ENCODE results near the gene DNAJC11.
"Not testable (repeated sequence)": the region's sequence is repeated elsewhere in the genome, so short reads cannot be mapped to it uniquely, and the experiment has no call there.

The DNAJC11 gene

DNA sequence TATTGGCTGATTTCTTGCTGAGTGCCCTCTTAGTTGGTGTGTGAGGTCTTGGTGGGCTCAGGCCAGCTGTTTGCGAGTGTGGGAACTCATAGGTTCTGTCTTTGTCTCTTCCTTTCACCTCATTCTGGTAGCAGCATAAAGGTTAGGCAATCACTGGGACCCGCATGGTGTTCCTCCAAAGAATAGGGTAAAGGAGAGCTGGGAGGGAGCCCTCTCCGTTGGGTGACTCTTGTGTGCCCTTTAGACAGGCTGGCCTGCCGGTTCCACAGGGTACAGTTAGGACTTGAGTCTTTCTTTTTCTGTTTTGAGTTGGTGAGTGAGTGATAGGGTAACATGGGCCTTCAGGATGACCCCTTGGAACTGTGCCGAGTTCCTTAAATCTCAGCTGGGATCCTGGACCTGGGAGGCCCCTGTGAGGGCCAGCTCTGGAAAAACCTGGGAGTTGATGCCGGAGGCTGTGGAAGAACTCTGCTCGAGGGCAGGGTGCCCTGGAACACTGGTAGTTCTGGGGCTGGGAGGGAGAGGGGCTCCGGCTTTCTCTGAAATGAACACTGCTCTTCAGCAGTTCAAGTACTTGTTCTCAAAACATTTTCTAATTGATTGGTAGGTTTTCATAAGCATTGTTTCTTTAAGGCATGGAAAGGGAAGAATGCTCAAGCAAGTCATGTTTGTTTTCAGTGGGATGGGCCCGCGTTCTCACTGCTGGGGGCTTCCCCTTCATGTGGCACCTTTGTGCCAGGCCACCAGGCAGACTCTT, 79.0 kb downstream of the DNAJC11 start:
- DNase-seq, result no peak

DNA sequence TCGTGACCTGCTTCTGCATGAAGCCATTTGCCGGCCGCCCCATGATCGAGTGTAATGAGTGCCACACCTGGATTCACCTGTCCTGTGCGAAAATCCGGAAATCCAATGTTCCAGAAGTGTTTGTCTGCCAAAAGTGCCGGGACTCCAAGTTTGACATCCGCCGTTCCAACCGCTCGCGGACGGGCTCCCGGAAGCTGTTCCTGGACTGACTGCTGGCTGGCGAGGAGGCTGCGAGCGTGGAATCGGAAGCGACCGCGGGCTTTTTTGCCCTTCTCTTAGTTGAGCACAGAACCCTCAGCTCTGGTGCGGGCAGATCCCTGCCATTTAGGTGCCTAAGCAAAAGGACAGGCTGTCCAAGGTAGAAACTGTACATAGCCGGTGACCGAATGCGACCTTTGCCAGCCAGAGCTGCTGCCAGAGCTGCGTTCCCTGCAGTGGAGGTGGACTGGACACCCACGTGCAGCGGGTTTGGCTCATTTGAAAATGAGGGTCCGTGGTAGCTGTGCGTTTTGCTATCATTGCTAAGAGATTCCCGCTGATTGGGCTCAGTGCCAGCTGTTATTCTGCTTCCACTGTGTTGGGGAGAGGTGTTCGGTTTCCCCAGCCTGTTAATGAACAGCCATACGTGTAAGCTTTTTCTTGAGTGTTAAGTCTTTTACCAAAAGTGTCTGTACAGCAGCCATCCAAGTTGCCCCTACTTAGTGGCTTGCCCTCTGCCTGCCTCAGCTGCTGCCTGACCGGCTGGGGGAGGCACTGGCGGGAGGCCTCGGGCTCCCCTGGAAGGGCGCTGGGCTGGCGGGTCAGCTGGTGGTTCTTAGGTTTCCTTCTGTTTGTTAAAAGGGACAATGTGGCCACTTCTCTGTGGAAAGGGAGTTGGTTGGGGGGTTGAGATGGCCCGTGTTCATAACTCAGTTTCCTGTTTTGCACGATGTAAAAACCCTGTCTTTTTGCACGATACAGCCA, 79.9 kb downstream of the DNAJC11 start:
- DNase-seq, result no peak

DNA sequence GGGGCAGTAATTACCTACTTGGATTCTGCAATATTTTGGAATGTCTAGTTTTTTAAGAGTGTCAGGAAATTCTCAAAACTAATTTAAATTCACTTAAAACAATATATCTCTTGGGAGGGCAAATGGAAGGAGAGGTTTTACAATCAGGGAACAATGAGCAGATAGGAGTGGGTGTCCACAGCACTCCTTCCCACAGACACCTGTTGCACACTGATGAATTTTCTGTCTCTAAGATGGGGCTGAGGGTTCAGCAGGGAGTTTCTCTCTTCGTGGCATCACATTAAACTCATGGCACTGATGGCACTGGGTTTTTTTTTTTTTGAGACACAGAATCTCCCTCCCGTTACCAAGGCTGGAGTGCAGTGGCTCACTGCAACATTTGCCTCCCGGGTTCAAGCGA, 82.6 kb downstream of the DNAJC11 start:
- no peak for DNase-seq

DNA sequence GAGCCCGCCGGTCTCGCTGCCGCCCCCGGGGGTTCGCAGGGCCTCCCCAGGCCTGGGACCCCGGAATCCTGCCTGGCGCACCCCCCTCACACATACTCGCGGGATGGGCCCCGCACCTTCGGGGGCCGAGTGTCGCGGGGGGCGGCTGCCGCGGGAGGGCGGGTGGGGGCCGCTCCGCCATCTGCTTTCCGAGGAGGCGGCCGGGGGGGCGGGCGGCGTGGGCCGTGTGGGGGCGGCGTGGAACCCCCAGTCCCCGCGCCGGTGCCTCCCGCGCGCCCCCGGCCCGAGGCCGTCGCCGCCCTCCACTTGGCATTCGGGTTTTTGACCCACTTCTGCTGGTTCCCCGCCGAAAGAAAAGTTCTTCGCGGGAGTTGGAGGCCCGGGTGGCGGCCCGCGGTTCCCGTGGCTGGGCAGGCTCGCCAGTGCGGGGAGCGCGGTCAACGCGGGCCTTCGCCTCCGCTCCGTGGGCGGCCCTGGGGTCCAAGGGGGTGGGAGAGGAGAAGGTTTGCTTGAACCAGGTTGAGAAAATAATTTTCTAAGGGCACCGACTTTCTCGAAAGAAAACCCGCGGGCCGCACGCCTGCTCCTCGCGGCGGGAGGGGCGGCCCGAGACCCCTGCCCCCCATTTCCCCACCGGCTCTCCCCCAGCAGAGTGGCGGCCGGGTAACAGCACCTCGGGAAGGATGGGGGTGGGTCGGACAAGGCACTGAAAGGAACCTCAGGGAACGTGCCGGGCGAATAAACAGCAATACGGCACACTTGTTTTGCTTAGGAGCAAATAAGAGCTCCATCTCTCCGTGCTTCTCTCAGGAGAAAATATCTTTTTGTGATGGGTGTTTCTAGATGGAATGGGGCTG, 86.5 kb downstream of the DNAJC11 start:
- DNase-seq, result no peak

DNA sequence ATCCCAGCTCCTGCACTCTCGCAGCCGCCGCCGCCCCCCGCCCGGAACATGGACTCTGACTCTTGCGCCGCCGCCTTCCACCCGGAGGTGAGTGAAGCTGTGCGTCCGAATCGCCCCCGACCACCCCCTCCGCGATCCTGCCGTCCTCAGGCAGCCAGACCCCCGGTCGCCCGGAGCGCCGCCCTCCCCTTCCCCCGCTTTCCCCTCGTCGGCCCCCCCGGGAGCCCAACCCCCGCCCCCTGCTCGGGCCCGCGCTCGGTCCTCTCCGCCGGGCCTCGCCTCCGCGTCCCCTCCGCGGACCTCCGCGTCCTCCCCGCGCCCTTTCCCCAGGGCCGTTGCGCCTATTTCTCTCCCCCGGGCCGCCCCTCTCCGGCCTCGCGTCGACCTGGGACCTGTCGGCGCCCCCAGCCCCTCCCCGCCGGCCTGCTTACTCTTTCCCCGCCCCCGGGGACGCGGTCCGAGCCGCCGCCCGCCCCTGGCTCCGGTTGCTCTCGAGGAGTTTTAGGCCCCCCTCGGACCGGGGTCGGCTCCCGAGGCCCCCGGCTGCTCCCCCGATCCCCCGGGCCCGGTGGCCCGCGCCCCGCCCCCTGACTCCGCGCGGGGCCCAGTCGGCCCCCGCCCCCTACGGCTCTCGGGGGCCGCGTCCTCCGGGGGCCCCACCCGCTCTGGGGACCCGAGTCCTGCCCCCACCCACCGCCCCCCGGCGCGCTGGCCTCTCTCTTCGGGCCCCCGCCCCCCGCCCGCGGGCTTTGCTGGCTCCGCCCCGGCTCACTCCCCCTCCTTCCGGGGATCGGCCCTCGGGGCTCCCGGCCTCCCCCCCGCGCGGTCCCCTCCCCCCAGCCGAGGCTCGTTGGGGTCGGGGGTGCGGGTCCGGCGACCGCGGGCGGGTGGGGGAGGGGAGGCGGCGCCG, 87.3 kb downstream of the DNAJC11 start:
- DNase-seq, result no peak

DNA sequence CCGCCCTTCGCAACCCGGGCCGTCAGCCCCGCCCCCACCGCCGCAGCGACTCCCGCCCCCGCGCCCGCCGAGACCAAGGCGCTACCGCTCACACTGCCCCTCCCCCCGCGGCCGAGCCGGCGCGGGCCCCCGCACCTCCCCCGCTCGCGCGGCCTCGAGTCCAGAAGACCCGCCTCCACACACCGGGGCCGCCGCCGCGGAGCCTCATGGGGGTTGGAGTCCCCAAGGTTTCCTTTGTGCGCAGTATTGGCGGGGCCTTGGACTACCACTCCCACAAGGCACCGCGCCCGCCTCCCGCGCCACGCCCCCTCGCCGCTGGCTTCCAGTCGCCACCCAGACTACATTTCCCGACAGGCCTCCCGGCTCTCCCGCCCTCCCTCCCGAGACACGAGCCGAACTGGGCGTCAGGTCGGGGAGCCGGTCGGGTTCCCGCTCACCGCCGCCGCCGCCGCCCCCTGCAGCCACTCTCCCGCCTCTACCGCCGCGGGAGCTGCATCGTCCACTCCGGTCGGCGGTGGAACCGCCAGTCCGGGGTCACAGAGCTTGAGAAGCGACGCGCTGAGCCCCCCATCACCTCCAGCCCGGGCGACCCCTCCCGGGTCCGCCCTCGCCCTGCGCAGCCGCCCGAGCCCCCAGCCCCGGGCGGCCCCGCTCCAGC, 88.1 kb downstream of the DNAJC11 start, which contains the start of gene PHF13:
Gene PHF13, plus strand, starts transcription at position 371 of the 658 bp plus-strand sequence. CDS start 336 bp downstream, outside the sequence.
- DNase-seq, result peak; percentile 98

DNA sequence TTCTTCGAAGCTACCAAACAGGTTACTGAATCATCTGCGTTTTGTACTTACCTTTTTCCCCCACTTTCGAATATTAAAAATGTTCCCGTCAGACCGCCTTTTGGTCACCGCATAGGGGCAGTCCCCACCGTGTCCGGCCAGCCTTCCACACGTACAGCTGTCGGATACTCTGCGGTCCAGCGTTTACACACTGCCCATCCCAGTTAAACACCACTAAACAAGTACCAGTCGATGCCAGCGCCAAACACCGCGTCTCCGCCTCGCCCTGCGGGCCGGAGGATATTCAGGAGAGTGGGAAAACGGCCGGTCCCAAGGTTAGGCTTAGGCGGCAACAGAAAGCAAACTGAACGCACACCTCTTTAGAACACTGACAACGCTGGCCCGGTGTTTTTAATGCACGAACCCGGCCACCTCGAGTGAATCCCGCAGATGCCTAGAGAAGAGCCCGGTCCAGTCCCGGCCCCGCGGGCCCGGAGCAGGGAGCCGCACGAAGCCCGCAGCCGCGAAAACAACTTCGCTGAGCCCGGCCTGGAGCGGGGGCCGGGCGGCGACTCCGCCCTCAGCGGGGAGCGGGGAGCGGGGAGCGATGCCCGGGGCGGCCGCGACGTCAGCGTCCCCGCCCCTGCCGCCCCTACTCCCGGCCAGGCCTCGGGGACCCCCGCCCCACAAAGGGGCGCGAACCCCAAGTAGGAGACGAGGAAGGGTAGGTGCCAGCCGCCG, 88.8 kb downstream of the DNAJC11 start:
- no peak for DNase-seq

DNA sequence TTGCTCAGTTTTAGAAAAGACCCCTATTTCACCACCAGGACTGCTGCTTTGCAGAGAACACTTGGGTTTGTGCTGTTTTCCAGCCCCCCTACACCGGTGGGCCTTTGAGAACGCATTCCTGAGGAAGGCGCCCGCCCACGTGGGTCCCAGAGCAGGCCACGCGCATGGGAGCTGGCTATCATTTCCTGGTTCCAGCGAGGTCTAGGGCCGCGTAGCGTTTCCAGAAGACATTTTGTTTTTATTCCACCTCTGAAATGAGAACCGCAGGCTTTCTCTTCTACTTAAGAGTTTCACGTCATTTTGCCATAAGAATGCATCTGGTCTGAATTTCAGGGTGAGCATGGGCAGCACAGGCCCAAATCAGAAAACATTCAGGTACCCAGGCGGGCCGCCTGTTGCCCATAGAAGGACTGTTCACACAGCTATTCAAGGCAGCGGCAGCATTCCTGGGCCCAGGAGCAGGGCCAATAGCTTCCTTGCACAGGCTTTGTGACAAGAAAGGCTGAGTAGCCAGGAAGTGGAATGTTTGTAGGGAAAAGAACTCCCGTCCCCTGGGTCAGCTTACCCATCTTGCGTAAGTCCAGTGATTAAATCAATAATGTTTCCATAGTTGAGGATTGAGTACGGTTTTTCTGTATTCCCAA, 97.6 kb downstream of the DNAJC11 start:
- no peak for DNase-seq

DNA sequence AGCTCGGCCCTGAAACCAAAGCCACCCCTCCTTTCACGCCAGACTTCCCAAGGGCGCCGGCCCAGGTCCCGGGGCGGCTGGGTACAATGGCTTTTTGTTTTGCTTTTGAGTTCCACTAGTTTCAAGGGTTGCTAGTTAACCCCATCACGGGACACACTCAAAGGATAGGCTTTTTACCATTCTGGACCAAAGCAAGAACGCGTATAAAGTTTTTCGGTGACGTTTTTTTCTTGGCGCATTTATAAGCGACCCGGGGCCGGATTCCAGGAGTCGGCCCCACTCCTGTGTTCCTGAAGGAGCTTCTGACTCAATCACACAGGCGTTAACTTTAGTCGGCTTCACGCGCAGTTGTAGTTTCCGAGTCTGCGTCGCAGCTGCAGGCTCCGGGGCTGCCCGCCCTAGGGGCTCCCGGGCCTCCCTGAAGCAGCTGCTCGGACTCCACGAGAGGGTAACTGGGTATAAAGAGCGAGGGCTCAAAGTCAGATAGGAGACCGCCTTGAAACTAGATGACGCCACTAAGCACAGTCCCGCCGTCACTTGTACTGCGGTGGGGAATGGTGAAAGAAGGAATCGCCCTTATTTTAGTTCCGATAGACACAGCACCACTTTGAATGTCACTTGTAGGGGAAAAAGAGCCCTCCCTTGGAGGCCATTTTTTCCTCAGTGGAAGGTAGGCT, 98.2 kb downstream of the DNAJC11 start:
- DNase-seq, result no peak

DNA sequence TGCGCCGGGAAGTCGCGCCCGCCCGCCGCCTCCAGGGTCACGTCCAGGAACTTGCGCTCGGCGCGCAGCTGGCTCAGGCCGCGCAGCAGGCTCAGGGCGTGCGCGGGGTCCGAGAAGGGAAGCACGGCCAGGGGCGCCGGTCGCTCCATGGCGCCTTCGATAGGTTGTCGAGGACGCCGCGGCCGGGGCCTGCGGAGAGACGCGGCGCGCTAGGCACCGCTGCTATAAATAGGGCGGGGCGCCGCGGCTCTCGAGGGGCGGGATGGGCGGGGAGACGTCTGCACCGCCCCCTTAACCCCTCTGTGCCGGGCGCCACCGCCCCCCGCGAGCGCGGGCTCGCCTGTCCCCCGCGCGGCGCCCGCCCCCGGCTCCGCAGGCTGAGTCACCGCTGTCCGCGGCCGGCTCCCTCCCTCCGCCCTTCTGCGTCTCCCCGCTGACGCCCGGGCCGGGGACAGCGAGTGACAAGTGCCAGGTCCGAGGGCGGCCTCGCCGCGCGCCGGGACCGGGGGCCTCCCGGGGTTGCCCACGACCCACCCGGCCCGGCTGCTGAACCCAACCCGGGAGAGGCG, 98.9 kb downstream of the DNAJC11 start, which contains the start of gene KLHL21:
Gene KLHL21, minus strand, starts transcription at position 201 of the 569 bp plus-strand sequence. Its CDS starts 52 bp downstream, at position 149.
- peak; percentile 76 for DNase-seq

DNA sequence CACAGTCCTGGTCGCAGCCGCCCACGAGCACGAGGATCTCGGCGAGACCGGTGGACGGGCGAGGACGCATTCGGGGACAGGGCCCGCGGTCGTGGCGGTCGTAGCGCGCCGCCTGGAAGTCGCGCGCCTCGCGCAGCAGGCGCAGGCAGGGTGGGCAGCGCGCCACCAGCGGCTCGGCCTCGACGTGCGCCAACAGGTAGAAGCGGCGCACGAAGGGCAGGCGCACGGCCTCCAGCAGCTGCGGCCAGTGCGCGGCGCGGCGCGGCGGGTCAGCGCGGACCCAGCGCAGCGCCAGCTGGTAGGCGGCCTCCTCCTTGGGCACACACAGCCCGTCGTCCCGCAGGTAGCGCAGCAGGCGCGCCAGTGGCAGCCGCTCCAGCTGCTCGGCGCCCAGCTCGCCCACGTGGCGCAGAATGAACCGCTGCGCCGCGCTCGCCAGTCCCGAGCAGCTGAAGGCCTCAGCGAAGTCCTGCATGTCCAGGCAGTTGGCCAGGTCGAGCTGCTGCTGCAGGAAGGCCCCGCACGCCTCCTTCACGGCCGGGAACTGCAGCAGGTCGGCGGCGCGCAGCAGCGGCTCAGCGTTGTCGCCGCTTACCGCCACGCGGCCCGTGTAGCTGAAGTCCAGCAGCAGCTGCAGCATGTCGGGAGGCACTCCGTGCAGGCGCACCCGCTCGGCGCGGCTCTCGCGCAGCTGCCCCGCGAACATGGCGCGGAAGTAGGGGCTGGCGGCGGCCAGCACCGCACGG, 99.5 kb downstream of the DNAJC11 start:
- no peak for DNase-seq

DNA sequence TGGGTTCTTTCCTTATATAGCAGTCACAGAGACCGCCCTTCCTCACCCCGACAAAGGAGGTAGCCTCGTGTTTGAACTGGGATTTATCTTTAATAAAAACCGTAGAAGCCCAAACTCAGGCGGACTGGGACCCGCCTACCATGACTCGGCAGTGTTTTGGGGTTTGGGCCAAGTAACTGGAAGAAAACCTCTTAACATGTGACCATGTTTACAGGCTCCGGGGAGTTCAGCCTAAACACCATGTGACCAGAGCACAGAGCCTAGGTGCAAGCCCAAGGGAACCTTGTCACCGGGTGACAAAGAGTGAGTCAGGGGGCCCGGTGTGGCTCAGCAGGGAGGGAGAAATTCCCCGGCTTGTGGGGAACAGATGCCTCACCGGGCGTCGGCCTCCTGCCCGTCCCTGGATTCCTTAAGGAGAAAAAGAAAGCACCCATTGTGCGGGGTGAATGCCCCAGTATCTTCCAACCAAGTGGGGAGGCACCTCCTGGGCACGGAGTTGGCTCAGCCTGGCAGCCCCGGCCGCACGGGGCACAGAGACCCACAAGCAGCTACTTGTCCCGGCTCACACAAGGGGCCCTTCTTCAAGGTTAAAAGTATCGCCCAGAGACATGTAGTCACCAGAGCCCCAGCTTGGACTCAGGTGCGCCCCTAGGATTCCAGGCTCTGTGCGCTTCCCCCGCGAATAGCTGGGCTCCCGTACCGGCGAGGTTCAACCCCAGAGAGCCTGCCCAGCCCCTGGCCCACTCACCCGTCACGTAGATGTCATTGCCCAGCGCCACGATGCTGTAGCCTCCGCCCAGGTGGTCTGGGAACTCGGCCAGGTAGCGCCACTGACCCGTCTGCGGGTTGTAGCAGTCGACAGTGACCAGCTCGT, 100.3 kb downstream of the DNAJC11 start:
- peak; percentile 71 for DNase-seq

DNA sequence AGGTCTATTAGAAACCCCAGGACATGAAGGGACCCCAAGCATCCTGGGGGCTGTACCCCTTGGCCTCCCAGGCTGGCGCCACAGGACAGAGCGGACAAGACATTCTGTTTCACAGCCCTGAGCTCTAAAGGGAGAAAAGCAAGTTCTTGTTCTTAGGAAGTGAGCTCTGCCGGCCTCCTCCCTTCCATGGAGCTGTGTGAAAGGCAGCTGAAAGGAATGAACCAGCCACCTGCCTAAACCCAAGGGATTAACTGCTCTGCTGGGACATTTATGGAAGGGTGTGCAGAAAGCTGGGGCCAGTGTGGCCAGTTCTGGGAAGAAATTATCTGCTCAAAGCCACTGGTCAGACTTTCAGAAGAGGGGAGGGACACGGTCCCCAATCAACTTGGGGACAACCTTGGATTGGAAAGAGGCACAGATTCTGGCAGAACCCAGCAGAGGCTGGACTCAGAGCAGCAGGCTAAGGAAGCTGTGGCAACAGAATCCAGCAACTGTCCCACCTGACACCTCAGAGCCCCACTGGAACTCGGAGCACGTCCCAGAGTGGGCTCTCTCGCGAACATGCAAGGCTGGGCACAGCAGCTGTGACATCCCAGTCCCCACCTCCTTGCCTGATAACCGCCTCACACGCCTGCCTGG, 101.1 kb downstream of the DNAJC11 start:
- no peak for DNase-seq

DNA sequence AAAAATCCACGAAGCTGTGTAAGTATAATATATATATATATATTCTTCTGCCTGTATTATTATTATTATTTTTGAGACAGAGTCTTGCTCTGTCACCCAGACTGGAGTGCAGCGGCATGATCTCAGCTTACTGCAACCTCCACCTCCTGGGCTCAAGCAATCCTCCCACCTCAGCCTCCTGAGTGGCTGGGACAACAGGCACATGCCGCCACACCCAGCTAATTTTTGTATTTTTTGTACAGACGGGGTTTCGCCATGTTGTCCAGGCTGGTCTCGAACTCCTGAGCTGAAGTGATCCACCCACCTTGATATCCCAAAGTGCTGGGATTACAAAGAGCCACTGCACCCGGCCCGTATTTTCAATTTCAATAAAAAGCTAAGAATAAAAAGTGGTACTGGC, 101.6 kb downstream of the DNAJC11 start:
- DNase-seq, result not testable (repeated sequence)

DNA sequence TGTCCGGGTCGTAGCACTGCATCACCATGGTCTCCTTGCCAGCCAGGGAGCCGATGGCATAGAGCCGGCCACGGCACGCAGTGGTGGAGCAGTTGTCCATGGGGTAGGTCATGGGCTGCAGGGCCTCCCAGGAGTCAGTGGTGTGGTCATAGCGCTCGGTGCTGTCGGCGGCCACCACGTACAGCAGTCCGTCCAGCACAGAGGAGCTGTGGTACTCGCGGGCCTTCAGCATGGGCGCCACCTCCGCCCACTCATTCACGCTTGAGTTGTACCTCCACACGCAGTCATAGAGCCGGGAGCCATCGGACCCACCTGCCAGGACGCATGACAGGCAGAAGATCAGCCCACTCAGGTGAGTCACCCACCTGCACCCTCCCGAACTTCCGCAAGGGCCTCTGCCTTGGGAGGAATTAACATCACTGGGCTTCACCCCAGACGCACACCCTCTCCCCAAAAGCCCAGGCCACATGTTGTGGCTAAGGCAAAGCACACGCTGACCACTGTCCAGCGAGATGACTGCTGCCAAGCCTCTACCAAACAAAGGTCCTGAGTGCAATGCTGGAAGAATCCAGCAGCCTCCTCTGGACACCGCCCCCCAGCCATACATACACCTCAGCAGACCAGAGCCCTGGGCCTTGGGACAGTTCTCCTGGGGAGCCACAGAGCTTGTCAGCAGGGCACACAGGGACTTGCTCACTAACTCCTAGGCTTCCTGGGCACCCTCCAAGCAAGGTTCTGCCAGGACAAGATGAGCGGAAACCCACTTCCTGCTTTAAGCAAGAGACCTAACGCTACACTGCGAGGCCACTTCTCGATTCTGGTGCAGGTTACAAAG, 102.3 kb downstream of the DNAJC11 start:
- no peak for DNase-seq

DNA sequence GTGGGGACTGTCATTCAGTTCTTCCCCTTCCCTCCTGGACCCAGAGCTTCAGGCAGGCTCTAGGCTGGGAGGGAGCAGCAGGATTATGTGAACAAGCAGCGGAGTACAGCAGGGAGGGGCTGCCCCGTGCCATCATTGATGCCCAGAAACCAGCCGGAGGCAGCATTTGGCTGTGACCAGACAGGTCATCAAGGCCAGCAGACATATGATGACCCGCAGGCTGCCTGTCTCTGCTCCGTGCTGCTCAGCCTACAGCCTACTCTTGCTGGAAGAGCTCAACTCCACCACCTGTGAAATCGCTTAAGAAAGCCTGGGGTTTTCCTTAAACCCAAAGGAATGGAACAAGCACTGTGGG, 103.9 kb downstream of the DNAJC11 start:
- no peak for DNase-seq
